Tibial nerve (tissue), 3 donors: Measurements from ENCODE around the gene TSFM.

ENCODE experiments used
- POLR2A ChIP-seq, 2 donors: fragments of 450-650 bp; IDR thresholded peaks; one replicate each; pipeline ENCODE4 v1.6.1; 2017; ENCODE audit warnings: antibody characterized with exemption in 2 of 2, mild to moderate bottlenecking in 2 of 2, moderate library complexity in 2 of 2
- TF ChIP-seq, protein P1 (sequence below), 5 experiments: fragments of 200-600 bp in 3 of 5; fragments of 450-650 bp in 2 of 5; sonication (generic) in 3 of 5; IDR thresholded peaks; one replicate each; pipeline ENCODE4 v1.5.1; 2016 to 2019; ENCODE audit warnings: antibody characterized with exemption in 5 of 5, mild to moderate bottlenecking in 3 of 5, moderate library complexity in 2 of 5

DNA sequence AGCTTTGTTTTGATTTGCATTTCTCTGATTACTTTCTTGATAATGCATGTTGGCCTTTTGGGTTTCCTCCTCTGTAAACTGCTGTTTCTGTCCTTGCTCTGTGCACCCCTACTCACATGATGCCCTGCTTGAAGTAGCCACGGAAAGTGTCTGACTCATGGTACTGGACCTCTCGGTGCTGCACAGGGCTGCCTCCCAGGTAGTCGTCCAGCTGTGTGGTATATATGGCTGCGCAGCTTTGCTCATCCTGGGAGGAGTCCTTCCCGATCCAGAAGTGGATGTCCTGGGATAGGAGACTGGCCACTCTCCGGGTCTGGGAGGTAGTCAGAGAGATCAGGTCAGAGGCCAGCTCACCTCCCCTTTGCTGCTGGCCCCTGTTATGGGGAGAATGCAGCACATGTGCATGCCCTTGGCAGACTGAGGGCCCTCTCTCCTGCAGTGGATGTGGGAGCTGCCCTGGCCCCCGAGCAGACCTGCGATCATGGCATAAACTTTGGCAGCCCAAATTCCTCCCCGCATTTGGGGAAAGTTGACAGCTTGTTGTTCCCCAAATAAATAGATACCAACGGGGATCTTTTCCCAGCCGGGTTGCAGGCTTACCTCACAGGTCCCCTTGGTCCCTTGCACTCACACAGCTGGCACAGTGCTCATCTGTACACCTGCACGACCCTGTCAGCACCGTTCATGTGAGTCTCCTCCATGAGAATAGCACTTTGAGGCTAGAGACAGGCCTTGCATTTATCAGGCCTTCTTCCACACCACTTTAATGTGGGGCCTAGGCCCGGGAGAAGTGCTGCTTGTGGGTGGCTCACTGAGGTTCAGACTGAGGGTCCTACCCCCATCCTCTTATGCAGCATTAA lies 30.8 kb downstream of the TSFM start:
- TF ChIP-seq POLR2A (IDR thresholded peaks at IDR 0.05) = no peak
- TF ChIP-seq, protein P1, sequence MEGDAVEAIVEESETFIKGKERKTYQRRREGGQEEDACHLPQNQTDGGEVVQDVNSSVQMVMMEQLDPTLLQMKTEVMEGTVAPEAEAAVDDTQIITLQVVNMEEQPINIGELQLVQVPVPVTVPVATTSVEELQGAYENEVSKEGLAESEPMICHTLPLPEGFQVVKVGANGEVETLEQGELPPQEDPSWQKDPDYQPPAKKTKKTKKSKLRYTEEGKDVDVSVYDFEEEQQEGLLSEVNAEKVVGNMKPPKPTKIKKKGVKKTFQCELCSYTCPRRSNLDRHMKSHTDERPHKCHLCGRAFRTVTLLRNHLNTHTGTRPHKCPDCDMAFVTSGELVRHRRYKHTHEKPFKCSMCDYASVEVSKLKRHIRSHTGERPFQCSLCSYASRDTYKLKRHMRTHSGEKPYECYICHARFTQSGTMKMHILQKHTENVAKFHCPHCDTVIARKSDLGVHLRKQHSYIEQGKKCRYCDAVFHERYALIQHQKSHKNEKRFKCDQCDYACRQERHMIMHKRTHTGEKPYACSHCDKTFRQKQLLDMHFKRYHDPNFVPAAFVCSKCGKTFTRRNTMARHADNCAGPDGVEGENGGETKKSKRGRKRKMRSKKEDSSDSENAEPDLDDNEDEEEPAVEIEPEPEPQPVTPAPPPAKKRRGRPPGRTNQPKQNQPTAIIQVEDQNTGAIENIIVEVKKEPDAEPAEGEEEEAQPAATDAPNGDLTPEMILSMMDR (IDR thresholded peaks at IDR 0.05) = no peak
